GM21529 (cell line): ENCODE data around the gene ANP32B.

Experiments used
- ATAC-seq: cut with Tn5 transposase; IDR thresholded peaks from one replicate; pipeline ENCODE4 v1.9.1; 2021; ENCODE audit not compliant: unreplicated experiment

ANP32B gene

GRCh38 chr9:98057138-98057799 lies 74.1 kb downstream of the ANP32B start:
- ATAC-seq: no peak

- no peak for ATAC-seq
Measured at GRCh38 chr9:98062161-98062560, 79.0 kb downstream of the ANP32B start.

GRCh38 chr9:98064623-98065392 lies 81.7 kb downstream of the ANP32B start:
- no peak for ATAC-seq
